ENCODE data around the gene PKD1.
"Not testable (repeated sequence)": the region's sequence is repeated elsewhere in the genome, so short reads cannot be mapped to it uniquely, and the experiment has no call there.

PKD1 gene

DNA sequence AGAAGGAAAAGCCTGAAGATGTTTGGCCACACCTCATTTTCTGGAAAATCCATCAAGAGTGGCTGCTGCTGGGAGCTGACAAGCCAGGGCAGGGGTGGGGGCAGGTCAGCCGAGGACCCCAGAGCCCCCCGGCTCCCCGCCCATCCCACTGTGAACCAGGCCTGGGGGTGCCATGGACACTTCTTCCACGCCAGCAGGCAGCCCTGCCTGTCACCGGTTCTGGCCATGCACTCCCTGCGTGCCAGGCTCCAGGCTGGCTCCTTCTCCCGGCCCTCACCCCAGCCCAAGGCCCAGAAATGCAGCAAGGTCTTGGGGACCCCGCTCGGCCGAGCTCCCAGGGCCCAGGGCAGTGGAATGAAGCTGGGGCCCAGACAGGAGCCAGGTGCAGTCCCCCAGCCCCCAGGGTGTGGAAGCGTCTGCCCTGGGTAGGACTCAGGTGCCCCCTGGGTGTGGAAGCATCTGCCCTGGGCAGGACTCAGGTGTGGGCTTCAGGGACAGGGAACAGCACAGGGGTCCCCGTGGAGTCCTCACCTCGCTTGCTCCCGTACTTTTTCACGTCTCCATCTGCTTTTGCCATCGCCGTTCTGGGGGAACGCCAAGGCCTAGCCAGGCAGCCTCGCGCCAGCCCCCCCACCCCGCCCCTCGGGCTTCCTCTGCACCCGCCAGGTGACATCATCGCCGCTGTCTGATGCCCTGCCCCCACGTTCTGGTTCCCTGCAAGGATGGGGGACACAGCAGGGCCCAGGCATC is 12.6 kb downstream of the PKD1 start:
- not testable (repeated sequence) for DNase-seq

DNA sequence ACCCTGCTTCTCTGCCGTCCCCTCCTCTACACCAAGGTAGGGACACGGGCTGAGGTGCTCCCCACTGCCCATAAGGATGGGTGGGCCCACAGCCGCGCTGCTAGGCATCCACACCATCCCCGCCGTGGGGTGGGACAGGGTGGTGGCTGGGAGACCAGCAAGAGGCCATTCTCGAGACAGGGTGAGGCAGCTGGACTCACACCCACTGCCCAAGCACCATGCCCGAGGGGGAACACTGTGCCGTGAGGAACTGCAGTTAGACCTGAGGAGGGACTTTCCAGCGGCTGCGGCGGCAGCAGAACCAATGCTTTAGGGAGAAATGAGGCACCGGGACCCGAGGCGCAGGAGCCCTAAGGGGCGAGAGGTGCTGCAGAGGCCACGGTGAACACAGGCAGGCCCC is 13.3 kb downstream of the PKD1 start:
- DNase-seq, result no peak

DNA sequence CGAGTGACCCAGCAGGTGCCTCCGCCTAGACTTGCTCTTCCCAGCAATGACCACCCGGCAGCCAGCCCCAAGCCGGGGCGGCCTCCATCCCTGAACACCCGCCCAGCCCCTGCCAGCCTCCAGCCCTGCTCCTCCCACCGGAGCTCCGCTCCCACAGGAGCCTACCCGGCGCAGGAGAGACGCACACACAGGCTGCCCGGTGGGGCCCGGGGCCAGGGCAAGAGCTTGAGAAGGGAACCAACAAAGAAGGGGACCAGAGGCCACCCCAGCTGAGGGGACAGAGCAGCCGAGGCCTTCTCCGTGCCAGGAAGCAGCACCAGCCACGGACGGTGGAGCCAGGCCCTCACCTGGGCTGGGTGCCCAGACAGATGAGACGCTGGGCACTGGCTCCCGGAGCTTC is 13.8 kb downstream of the PKD1 start:
- DNase-seq, result no peak

DNA sequence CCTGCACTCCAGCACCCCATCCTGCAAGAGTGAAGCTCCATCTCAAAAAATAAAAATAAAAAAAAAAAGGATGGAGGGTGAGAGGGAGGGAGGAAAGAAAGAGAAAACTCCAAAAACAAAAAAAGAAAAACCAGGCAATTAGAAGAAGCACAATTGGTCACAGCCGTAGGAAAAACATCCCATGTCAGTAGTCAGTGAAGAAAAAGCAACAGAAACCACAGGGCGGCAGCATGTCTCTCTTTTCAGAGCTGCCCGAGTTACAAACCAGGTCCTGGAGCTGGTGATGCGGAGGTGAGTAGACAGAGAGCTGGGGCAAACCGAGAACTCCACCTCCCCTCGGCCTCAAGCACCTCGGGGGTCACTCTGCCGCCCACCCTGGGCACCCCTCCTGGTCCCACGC is 14.4 kb downstream of the PKD1 start:
- not testable (repeated sequence) for DNase-seq

DNA sequence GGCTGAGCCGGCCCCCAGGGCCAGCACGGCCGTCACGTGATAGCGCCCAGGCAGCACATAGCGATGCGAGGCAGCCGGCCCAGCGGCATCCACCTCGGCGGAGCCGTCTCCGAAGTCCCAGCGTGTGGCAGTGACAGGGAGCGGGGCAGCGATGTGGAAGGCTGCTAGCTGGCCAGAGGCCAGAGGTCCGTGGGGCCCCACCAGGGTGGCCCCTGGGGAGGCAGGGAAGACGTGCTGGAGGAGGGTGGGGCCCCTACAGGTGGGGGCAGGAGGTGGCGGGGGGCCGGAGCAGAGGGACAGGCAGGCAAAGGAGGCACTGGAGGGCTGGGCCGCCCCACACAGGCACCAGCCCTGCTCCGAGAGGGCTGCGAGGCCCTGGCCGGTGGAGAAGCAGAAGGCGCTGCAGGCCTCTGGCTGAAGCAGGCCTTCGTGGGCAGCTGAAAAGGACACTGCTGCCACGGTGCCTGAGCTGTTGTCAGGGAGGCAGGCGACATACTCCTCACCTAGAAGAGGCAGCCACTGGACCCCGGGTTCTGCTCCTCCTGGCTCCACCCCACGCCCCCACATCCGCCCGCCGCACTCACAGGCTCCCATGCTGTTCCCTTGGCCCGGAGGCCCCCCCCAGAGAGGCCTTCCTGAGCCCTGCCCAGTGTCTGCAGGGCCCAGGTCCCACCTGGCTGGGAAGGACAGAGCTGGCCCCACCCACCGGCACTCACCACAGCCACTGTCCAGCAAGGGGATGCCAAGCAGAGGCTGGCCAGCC is 17.6 kb downstream of the PKD1 start:
- not testable (repeated sequence) for DNase-seq

DNA sequence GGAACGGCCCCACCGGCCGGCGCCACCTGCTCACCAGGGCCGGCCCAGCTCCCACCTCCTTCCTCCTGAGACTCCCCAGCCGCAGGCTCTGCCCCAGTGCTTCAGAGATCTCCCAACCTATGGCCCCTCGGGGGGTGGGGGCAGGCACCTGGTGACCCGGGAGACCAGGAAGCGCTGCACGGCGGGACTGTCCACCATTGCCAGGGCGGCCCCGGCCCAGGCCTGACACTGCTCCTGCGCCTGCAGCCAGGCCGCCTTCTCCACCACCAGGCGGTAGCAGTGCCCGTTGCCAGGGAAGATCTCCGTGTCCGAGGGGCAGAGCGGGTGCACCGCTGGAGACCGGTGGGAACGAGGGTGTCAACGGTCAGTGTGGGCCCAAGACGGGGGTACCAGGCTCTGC is 18.4 kb downstream of the PKD1 start:
- not testable (repeated sequence) for DNase-seq

DNA sequence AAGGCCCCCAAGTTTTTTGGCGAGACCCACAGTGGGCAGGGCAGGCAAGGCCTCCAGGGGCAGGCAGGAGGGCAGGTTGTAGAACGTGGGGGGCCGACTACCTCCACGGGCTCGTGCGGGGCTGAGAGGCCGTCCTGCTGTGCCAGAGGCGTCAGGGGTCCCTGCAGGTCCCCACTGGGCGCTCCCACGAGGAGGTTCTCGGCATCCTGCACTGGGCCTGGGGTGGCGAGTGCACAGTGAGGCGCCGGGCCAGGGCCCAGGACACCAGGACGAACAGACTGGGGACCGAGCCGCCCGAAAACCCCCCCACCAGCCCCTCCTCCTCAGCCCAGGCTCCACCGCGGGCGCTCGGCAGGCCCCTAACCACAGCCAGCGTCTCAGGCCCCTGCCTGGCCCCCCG is 19.3 kb downstream of the PKD1 start:
- DNase-seq, result not testable (repeated sequence)

DNA sequence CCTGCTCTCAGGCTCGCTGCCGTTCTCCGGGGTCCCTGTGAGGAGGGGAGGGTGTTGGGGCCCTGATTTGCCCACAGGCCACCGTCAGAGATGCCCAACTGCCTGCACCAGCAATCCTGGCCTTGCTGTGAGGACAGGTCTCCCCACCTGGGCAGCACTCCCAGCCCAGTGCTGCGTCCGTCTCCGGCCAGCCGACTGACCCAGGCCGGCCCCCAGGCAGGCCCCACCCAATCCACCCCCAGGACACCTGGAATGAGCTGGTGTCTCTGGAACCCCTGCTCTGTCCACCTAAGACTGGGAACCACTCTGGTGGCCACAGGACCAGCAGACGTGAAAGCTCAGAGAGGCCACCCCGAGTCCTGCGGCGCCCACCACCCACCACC is 20.1 kb downstream of the PKD1 start:
- DNase-seq, result no peak

DNA sequence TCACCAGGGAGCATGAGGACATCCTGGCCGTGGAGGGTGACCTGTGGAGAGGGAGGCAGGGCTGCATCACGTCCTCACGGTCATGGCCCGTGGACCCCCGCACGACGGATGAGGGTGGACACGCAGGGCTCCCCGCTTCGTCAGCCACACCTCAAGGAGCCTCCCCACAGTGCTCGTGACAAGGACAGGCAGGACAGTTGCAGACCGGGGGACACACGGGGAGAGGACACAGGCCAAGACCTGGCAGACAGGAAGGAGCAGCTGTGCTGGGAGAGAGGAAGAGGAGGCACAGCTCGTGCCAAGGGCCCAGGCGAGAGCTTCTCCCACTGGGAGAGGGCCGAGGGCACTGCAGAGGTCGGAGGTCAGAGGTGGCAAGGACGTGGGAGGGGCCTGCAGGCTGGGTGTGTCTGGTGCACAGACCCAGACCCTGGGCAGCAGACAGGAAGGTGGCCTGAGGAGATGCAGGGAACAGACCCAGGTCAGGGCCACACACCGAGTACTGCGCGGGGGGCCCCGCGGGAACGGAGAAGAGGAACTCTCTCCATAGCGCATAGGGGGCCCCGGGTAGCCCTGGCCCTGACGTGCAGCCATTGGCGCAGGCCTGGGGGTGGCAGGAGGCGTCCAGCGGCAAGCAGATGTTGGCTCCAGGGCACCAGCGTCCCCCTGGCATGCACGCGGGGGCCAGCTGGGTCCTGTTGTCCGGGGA is 20.7 kb downstream of the PKD1 start:
- not testable (repeated sequence) for DNase-seq

DNA sequence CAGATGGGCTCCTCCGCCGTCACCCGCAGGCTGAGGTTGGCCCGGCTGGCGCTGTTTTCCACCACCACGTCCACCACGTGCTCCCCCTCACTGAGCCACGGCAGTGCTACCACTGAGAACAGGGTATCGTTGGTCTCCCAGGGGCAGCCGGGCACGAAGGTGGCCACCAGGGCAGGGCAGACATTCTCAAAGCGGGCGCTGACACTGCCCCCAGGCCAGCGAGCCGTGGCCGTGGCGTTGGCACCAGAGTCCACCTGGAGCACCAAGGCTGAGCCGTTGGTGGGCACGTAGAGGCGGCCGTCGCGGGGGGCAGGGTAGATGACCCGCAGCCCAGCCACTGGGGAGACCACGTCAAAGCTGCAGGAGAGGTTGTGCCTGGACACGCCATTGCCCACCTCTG is 21.5 kb downstream of the PKD1 start:
- not testable (repeated sequence) for DNase-seq

DNA sequence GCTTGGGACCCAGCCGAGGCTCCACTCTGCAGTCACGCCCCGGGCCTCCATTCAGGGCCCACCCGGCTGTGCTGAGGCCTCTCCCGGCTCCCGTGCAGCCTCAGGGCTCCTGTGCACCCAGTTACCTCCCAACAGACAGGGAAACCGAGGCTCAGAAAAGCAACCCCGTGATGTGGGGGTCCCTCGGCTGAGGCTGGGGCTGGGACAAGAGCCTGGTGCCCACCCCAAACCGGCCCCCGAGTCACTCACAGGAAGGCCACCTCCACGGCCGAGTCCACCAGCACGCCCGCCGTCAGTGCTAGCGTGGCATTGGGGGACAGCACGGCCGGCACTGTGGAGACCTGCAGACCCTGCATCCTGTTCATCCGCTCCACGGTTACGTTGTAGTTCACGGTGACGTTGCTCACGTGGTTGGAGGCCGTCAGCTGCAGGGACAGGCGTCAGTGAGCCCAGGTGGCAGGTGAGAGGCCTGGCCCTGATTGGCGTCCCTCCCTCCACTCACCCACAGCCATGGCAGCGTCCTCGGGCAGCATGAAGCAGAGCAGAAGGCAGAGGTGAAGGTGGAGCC is 23.1 kb downstream of the PKD1 start:
- not testable (repeated sequence) for DNase-seq

DNA sequence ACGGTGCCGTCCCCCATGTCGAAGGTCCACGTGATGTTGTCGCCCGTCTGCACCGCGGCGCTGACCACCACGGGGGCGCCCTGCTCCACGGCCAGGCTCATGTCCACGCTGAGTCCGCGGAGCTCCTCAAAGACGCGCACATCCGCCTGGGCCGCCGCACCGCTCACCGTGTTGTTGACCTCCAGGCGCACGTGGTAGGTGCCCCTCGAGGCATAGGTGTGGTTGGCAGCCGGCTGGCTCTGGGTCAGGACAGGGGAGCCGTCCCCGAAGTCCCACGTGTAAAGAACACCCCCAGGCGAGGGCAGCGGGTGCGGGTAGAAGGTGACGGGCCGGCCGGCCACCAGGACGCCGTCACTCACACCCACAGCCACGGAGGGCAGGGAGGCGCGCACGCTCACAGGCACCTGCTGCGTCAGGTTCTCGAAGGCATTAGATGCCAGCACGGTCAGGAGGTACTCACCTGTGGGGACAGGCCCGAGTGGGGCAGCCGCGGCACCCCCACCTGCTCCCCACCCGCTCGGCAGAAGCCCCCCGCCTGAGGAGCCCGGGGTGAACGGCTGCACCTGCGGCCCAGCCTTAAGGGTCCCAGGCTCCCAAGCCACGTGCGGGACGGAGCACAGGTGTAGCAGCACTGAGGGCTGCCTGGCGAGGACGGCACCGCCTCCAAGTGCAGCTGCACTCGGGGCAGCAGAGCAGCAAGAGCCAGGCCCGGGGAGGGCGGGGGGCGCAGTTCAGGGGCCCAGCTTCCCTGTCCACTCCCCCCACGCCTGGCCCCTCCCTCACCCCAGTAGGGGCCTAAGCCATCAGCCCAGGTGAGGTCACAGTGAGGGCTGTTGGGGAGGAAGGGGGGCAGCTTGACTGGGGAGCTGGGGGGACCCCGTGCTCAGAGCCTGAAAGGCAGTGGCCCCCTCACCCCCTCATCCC is 24.0 kb downstream of the PKD1 start:
- DNase-seq, result not testable (repeated sequence)

DNA sequence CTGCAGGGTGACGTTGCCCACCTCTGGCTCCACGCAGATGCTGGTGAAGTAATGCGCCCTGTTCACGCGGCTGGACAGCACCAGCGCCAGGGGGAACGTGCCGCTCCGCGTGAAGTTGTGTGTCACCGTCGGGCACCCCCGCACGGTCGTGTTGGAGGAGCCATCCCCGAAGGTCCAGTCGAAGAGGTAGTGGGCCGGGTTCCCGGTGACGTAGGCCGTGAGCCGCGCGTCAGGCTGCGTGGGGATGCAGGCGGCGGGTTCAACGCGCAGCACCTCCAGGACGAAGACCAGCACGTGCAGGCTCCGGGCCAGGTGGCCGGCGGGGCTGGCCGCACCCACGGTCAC is 24.7 kb downstream of the PKD1 start:
- DNase-seq, result not testable (repeated sequence)

DNA sequence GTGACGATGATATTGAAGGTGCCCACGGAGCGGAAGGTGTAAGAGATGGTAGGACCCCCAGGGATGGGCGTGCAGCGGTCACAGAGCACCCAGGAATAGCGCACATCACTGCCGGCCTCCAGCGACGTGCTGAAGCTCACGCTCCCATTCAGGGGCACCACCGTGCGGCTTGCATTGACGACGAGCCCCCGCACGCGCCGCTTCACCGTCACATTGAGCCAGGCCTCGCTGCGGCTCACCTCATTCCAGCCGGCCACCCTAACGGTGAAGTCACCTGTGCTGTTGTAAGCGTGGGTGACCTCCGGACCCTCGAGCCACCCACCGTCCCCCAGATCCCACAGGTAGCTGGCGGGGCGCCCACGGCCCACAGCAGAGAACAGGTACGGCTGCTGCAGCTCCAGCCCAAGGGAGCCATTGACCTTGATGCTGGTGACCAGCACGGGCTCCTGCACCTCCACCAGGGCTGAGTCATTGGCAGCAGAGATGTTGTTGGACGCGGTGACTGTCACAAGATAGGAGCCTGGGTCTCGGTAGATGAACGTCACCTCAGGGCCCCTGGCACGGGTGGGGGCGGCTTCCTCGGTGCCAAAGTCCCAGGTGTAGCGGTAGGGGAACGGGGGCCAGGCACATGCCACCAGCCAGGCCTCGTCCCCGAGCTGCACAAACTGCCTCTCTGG is 25.2 kb downstream of the PKD1 start:
- not testable (repeated sequence) for DNase-seq

DNA sequence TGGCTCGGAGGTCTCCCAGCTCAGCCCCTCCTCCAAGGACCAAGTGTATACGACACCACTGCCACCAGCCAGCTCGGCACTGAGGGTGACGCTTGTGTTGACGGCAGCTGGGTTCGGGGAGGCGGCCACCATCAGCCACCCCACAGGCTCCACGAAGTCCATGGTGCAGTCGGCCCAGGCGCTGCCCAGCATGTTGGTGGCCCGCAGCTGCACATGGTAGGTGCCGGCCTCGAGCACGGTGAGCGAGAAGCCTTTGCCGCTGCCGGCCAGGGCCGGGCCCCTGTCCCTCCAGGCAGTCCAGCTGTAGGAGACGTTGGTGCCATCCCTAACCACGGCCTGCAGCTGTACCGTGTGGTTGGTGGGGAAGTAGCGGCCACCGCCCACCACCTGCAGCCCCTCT is 25.8 kb downstream of the PKD1 start:
- not testable (repeated sequence) for DNase-seq

DNA sequence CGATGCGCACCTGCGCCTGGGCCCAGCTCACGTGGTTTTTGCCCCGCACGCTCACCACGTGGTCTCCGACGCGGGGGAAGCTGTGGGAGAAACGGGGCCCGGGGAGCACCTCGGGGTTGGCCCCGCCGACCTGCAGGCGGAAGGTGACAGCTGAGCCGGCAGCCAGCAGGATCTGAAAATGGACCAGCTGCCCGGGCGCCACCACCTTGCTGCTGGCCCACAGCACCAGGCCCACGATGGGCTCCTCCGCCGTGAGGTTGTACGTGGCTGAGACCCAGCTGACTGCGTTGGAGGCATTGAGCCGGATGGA is 26.5 kb downstream of the PKD1 start:
- DNase-seq, result not testable (repeated sequence)

DNA sequence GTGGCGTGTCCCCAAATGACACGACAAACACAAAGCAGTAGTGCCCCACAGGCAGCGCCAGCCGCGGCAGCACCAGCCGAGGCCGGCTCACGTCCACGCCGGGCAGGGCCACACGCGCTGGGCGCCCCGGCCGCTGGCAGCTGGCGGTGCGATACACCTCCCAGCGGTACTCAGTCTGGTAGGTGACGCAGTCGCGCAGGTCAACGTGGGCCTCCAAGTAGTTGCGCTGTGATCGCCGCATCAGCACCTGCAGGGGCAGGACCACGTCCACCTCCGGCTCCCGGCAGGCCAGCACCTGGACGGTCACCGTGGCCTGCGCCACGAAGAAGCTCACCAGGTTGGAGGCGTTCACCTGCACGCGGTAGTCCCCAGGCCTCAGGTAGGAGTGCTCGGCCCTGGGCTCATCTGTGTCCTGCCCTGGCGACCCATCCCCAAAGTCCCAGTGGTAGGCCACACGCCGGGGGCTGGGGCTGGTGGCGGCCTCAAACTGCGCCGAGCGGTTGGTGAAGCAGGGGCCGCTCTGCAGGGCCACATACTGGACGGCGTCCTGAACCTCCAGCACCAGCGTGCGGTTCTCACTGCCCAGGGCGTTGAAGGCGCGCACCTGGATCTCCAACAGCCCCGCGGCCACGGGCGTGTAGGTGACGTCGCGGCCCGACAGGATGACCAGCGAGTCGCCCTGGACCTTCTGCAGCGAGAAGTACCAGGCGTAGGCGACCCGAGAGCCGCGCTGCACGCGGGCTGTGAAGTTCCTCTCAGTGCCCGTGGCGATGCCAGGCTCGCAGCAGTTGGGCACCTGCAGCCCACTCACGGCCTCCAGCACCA is 27.0 kb downstream of the PKD1 start:
- DNase-seq, result not testable (repeated sequence)

DNA sequence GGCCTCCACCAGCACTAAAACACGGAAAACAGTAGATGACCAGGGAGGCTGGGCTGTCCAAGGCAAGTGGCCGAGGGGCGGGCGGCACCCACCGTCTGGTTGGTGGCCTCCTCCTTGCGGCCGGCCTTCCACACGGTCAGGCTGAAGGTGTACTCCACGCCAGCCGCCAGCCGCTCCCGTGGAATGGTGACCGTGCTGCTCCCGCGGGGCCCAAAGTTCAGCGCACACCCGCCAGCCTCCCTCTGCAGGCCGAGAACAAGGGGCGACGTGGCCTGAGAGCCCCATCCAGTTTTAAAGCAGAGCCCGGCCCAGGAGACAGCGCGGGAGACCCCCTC is 27.9 kb downstream of the PKD1 start:
- not testable (repeated sequence) for DNase-seq

DNA sequence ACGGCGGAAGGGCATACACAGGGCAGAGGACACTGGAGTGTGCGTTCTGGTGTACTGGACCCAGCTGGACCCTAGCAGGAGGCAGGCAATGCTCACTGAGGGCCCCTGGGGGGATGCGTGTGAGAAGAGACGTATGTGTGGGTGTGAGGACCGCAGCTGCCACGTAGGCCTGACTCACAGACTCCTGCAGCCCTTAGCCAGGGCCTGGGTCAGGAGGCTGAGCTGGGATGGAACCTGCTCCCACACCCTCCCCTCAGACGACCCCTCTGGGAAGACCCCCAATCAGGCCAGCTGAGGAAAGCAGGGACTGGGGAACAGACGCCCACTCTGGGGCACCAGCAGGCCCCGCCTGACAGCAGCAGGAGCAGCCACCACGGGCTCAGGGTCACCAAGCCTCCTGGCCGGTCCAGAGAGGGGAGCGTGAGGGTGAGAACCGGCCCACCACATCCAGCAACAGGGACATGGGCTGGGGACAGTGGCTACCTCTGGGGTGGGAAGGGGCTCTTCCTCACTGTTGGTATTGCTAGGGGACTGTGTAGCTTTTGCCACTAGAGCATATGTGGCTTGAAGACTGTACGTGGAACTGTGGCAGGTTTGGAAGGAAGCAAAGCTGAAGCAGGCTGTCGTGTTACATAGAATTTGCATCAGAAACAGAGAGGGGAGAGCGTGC is 28.4 kb downstream of the PKD1 start:
- DNase-seq, result not testable (repeated sequence)

DNA sequence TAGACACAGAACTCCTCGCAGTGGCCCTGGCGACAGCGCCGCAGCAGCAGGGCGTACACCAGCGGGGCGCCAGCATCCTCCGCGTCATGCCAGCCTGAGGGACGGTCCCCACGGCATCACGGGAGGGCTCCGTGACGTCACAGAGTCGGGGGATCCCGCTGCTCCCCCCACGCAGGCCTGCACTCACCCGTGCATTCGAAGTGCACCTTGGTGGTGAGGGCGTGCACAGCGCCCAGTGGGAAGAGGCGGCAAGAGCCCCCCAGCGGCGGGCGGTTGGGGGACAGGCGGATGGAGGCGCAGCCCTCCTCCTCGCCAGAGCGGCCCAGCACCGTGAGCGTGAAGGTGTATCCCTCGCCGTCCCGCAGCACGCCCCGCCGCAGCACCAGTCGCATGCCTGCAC is 29.5 kb downstream of the PKD1 start:
- not testable (repeated sequence) for DNase-seq

DNA sequence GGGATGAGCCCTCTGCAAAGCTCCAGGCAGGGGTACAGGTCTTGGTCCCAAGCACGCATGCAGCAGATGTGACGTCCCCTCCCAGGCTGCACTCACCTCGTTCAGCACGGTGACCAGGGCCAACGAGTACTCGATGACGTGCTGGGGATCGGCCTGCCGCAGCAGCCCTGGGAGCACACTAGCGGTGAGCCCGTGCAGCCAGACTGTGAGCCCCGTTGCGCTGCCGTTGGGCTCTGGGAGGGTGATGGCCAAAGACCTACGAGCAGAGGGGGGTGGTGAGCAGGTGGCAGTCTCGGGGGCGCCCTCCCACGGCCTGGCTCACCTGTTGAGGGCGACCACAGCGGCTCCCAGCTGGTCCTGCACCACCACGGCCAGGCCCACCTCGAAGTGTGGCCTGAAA is 29.9 kb downstream of the PKD1 start:
- not testable (repeated sequence) for DNase-seq
